DOHH2 (cell line): ENCODE measurements around the gene ELAVL1.

Source experiments
- EZH2phosphoT487 ChIP-seq: fragments of 200-600 bp; sonication (generic); IDR thresholded peaks from 2 replicates; pipeline ENCODE4 v1.6.1; 2017; ENCODE audit warnings: borderline replicate concordance, mild to moderate bottlenecking, antibody characterized with exemption, low read length, moderate library complexity, mixed read lengths
- TF ChIP-seq, protein P1 (sequence below): fragments of 200-600 bp; sonication (generic); IDR thresholded peaks from one replicate; pipeline ENCODE4 v1.5.1; 2014; ENCODE audit warnings: antibody characterized with exemption, mild to moderate bottlenecking, low read depth, low read length; ENCODE audit not compliant: poor library complexity, severe bottlenecking

DNA sequence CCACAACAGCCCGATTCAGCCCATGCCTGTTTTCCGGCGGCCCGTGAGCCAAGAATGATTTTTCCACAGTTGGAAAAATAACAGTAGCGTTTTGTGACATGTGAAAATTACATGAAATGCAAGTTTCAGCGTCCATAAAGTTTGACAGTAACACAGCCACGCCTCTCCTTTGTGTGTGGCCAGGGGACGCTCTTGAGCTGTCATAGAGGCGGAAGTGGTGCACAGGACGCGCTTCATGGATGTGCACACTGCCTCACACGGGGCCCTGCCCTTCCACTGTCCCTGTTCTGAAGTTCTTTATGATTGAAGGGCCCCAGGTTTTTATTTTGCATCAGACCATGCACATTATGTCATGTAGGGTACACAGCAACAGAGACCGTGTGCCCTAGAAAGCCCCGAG is 12.4 kb upstream of the ELAVL1 start:
- TF ChIP-seq, protein P1, sequence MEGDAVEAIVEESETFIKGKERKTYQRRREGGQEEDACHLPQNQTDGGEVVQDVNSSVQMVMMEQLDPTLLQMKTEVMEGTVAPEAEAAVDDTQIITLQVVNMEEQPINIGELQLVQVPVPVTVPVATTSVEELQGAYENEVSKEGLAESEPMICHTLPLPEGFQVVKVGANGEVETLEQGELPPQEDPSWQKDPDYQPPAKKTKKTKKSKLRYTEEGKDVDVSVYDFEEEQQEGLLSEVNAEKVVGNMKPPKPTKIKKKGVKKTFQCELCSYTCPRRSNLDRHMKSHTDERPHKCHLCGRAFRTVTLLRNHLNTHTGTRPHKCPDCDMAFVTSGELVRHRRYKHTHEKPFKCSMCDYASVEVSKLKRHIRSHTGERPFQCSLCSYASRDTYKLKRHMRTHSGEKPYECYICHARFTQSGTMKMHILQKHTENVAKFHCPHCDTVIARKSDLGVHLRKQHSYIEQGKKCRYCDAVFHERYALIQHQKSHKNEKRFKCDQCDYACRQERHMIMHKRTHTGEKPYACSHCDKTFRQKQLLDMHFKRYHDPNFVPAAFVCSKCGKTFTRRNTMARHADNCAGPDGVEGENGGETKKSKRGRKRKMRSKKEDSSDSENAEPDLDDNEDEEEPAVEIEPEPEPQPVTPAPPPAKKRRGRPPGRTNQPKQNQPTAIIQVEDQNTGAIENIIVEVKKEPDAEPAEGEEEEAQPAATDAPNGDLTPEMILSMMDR = peak; percentile 81
- TF ChIP-seq EZH2phosphoT487 = no peak
